GM12878 (cell line): Measurements from ENCODE around the gene CCL15. TPM values are rescaled to one million over a fixed set of nuclear protein-coding genes. Genes with fewer than 3 reads are reported as not detected.

Experiments used
- ATAC-seq: fragments of 200-7000 bp; cut with Tn5 transposase; 3 replicates; pipeline ENCODE4 v1.9.1; 2020; ENCODE audit warnings: mild to moderate bottlenecking, moderate library complexity
- BruUV-seq: library from RNA; stranded (reverse); fragments of 400-500 nt; replicated peaks from 2 replicates; lab custom pipeline; 2021; lab: Mats Ljungman, UMichigan
- CTCF ChIA-PET: fragments of 300-600 bp; sonication (Branson Sonifier 250); formaldehyde crosslinking; extraction: SDS; loops from one replicate; lab custom pipeline; 2021; ENCODE audit warnings: inconsistent platforms; lab: Yijun Ruan, JAX
- POLR2A ChIA-PET: fragments of 350-600 bp; formaldehyde crosslinking; extraction: SDS; loops from one replicate; lab custom pipeline; 2021; ENCODE audit warnings: inconsistent platforms; lab: Charles Lee
- RAD21 ChIA-PET: fragments of 300-600 bp; sonication (Branson Sonifier 250); formaldehyde crosslinking; loops from one replicate; lab custom pipeline; 2023; ENCODE audit warnings: antibody characterized with exemption; ENCODE audit not compliant: unreplicated experiment; lab: Charles Lee
- SMC1A ChIA-PET: fragments of 300-600 bp; sonication (Branson Sonifier 250); formaldehyde crosslinking; loops from one replicate; lab custom pipeline; 2023; ENCODE audit not compliant: unreplicated experiment, uncharacterized antibody; lab: Charles Lee
- DNase-seq: peaks from one replicate; pipeline ENCODE4 v3.0.0-alpha.2; 2011; ENCODE audit warnings: low read depth, low spot score
- FAIRE-seq: peaks from 3 replicates; lab custom pipeline; 2011; peaks lifted over from hg19 to GRCh38; lab: Jason Lieb, UNC
- H2AFZ ChIP-seq: 2 replicates; pipeline ENCODE4 v1.6.0; 2011; ENCODE audit warnings: low read depth, low read length, control low read depth; ENCODE audit not compliant: control insufficient read depth
- H3K27ac ChIP-seq: 2 replicates; pipeline ENCODE4 v1.5.1; 2011; ENCODE audit warnings: control low read depth; ENCODE audit not compliant: control insufficient read depth, insufficient read depth
- H3K27me3 ChIP-seq, 2 experiments: replicated peaks in 1 of 2; 2 replicates each; pipeline versions ENCODE4 v1.6.0 to v1.6.1; 2011; ENCODE audit warnings: low read length in 1 of 2; ENCODE audit not compliant: control insufficient read depth in 2 of 2, insufficient read depth in 2 of 2
- H3K36me3 ChIP-seq, 2 experiments: 2 replicates each; pipeline ENCODE4 v1.5.1; 2011; ENCODE audit warnings: low read length in 1 of 2; ENCODE audit not compliant: control insufficient read depth in 2 of 2, insufficient read depth in 2 of 2
- H3K4me1 ChIP-seq: 2 replicates; pipeline ENCODE4 v1.6.1; 2011; ENCODE audit warnings: mild to moderate bottlenecking, low read length, moderate library complexity, mixed read lengths; ENCODE audit not compliant: control insufficient read depth, insufficient read depth
- H3K4me2 ChIP-seq: 2 replicates; pipeline ENCODE4 v1.6.0; 2011; ENCODE audit warnings: control low read depth; ENCODE audit not compliant: control insufficient read depth, insufficient read depth
- H3K4me3 ChIP-seq: fragments of 200-600 bp; sonication (generic); 2 replicates; pipeline ENCODE4 v1.5.1; 2016
- H3K79me2 ChIP-seq: 2 replicates; pipeline ENCODE4 v1.6.0; 2011; ENCODE audit warnings: low read length; ENCODE audit not compliant: control insufficient read depth, insufficient read depth
- H3K9ac ChIP-seq: 2 replicates; pipeline ENCODE4 v1.8.0; 2011; ENCODE audit warnings: low read length, control low read depth, mixed read lengths; ENCODE audit not compliant: control insufficient read depth, insufficient read depth
- H3K9me3 ChIP-seq: replicated peaks from 3 replicates; pipeline ENCODE4 v1.5.1; 2011; ENCODE audit warnings: mild to moderate bottlenecking, low read length; ENCODE audit not compliant: control insufficient read depth, insufficient read depth
- H4K20me1 ChIP-seq: 2 replicates; pipeline ENCODE4 v1.6.0; 2011; ENCODE audit not compliant: control insufficient read depth, insufficient read depth
- BMI1 ChIP-seq: fragments of 450-650 bp; IDR thresholded peaks from 2 replicates; pipeline ENCODE4 v1.6.1; 2016; ENCODE audit warnings: mild to moderate bottlenecking, moderate library complexity, borderline replicate concordance
- EED ChIP-seq: sonication (generic); IDR thresholded peaks from 2 replicates; pipeline ENCODE4 v1.6.1; 2016; ENCODE audit warnings: antibody characterized with exemption, low read depth
- EGR1 ChIP-seq, 2 experiments: IDR thresholded peaks; 1 replicate in 1 of 2; 2 replicates in 1 of 2; pipeline ENCODE4 v1.6.1; 2011 to 2012; ENCODE audit warnings: low read depth in 2 of 2, low read length in 2 of 2, borderline replicate concordance in 1 of 2, mild to moderate bottlenecking in 1 of 2, moderate library complexity in 1 of 2
- RB1 ChIP-seq: fragments of 450-650 bp; formaldehyde crosslinking; IDR thresholded peaks from 2 replicates; pipeline ENCODE4 v1.6.1; 2017; ENCODE audit warnings: mild to moderate bottlenecking, borderline replicate concordance
- SIX5 ChIP-seq: IDR thresholded peaks from 2 replicates; pipeline ENCODE4 v1.6.1; 2011; ENCODE audit warnings: mild to moderate bottlenecking, low read depth, low read length, moderate library complexity; ENCODE audit not compliant: severe bottlenecking
- TCF12 ChIP-seq: IDR thresholded peaks from 2 replicates; pipeline ENCODE4 v1.6.1; 2011; ENCODE audit warnings: low read depth, mild to moderate bottlenecking, low read length
- WGBS: methylation state at CpG from one replicate; pipeline ENCODE4 v1.1.6; 2016; ENCODE audit warnings: low lambda C conversion rate; ENCODE audit not compliant: insufficient replicate concordance, insufficient coverage; ENCODE audit errors: missing lambda C conversion rate; 5-methylcytosine and 5-hydroxymethylcytosine counted together
- in situ Hi-C: fragments of 300-500 bp; cut with MboI; formaldehyde crosslinking; loops from 9 replicates; pipeline ENCODE4 v1.14.3; 2018; ENCODE audit warnings: mixed read lengths
- intact Hi-C: fragments of 100-400 bp; cut with micrococcal nuclease; formaldehyde crosslinking; loops from one replicate; pipeline ENCODE4 v1.14.2; 2022; ENCODE audit not compliant: unreplicated experiment
- polyA plus RNA-seq, 11 experiments: library from polyadenylated mRNA; depleted of rRNA in 4 of 11; unstranded in 6 of 11; stranded (reverse) in 5 of 11; fragments of >200 nt; fragmentation: Nextera tagmentation in 4 of 11; fragmentation: Illumina TruSeq in 1 of 11; extraction: Ambion mirVana in 4 of 11; extraction: Trizol in 1 of 11; gene quantifications; 1 replicate in 1 of 11; 2 replicates in 10 of 11; pipeline versions ENCODE4 v1.2.1 to v1.2.3, GENCODE V29; 2011 to 2016; ENCODE audit warnings: inconsistent platforms in 2 of 11, missing spikeins in 2 of 11, low read depth in 1 of 11
- total RNA-seq, 4 experiments: library from RNA; depleted of rRNA in 3 of 4; stranded (reverse); fragments of >200 nt in 3 of 4; fragmentation: Illumina TruSeq in 1 of 4; extraction: Trizol in 1 of 4; gene quantifications; 2 replicates each; pipeline versions ENCODE4 v1.2.1 to v1.2.3, GENCODE V29; 2013 to 2021

Gene CCL15
- total and polyA plus RNA-seq, 10 of the 15 experiments (the other 5 are each of a cell fraction or from before 2014, with no cell fraction given): 0.12 TPM; not detected in 9

DNA sequence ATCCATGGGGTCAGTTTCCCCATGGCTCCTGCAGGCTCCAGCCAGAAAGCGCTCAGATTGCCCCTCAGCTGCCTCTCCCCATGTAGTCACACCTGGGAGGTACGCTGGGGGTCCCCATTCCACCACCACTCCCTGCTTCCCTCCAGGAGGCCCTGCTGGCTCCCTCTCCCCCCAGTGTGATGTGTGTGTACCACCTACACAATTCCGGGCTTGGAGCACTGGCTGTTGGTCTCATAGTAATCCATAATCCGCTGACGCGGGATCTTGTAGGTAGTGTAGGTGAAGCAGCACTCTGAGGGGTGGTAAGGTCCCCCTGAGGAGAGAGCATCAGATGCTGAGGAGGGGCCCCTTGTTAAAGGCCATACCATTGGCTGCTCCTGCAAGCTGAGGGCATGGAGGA is 17.2 kb downstream of the CCL15 start:
- H3K4me2 ChIP-seq: no peak overlapping the region
- no peaks in the 10 kb centered on the region for H3K36me3 ChIP-seq
- peaks cover 2% of the 10 kb centered on the region; the same call in 2 of the 3 replicates for H3K9me3 ChIP-seq
- no peaks in the 10 kb centered on the region for H4K20me1 ChIP-seq
- FAIRE-seq (no peak), DNase-seq (no peak), ATAC-seq (no peak)
- CTCF ChIA-PET: interaction anchor here (1.4 to 19.0 kb wide), 3 partner anchors 13 to 163 kb away, joined by 3 to 622 read pairs (median 392); no protein-coding TSS in a partner anchor
- in situ Hi-C loops (no loop called here), intact Hi-C loops (no loop called here)
- H3K79me2 ChIP-seq: no peaks in the 10 kb centered on the region
- H3K27me3 ChIP-seq: no peaks in the 10 kb centered on the region
- TF ChIP-seq EGR1 (IDR thresholded peaks at IDR 0.05; ENCODE audit: borderline replicate concordance in 1 of 2, low read depth in 2 of 2, low read length in 2 of 2): no peak
- TF ChIP-seq SIX5: no peak
- no peak for TF ChIP-seq TCF12
- no peak for TF ChIP-seq EED
- TF ChIP-seq BMI1: no peak
- no peak for TF ChIP-seq RB1
- WGBS: 60% methylated on average over 6 of the region's 6 CpGs
- POLR2A ChIA-PET: no interaction called here
- H3K4me3 ChIP-seq: no peak overlapping the region
- H3K9ac ChIP-seq: no peak overlapping the region
- no peaks in the 10 kb centered on the region for H3K4me1 ChIP-seq
- RAD21 ChIA-PET: interaction anchor here (1.2 to 17.2 kb wide), 2 partner anchors 15 to 164 kb away, joined by 3 to 342 read pairs; no protein-coding TSS in a partner anchor
- SMC1A ChIA-PET: interaction anchor here (1.9 to 17.2 kb wide), 4 partner anchors 14 to 166 kb away, joined by 9 to 485 read pairs (median 180); no protein-coding TSS in a partner anchor
- H2AFZ ChIP-seq: no peak overlapping the region
- BruUV-seq: no TSS peak
- H3K27ac ChIP-seq: no peak overlapping the region
